ENCODE data around the gene CYTH1. TPM values are rescaled to one million over a fixed set of nuclear protein-coding genes. Genes with fewer than 3 reads are reported as not detected.
"Not testable (repeated sequence)": the region's sequence is repeated elsewhere in the genome, so short reads cannot be mapped to it uniquely, and the experiment has no call there.

The CYTH1 gene
- total RNA-seq, 1 experiment from 2014 or later: 29.6 TPM

DNA sequence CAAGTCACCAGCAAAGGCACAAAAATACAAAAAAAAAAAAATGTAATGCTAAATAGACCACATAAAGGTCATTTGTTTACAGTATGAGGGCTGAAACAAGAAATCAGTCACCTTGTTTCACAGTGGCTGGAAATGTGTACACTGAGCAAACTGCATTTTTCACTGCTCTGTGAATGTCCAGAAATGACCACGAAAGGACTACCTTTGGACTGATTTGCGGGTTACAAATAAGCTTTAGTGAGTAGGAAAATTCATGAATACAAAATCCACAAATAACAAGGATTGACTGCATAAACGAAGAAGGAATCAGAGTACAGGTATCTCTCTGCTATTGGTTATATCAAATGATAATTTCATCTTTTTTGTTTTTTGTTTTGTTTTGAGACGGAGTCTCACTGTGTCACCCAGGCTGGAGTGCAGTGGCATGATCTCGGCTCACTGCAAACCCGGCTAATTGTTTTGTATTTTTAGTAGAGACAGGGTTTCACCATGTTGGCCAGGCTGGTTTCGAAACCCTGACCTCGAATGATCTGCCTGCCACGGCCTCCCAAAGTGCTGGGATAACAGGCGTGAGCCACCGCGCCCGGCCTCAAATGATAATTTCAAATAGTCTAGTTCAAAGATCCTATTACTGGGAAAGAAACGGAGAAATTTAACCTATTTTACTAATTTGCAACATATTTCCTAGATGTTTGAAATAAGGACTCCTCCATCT is 30.5 kb downstream of the CYTH1 start:
- Histone ChIP-seq H3K4me3 (ENCODE audit: low read depth, low read length) (no peak overlapping the region), H3K36me3 (ENCODE audit: control insufficient read depth, insufficient read depth, low read length) (no peaks in the 10 kb centered on the region), H3K9me3 (no peaks in the 10 kb centered on the region), H3K4me1 (no peaks in the 10 kb centered on the region), H3K27me3 (replicated peaks; ENCODE audit: control insufficient read depth, insufficient read depth, low read length) (no peaks in the 10 kb centered on the region)
- DNase-seq: no peak
- no peaks in the 10 kb centered on the region for H3K27me3 Mint-ChIP-seq (ENCODE audit: insufficient read depth, unreplicated experiment)
- no peaks in the 10 kb centered on the region for H3K36me3 Mint-ChIP-seq (ENCODE audit: insufficient read depth, unreplicated experiment)
- TF ChIP-seq, protein P1, sequence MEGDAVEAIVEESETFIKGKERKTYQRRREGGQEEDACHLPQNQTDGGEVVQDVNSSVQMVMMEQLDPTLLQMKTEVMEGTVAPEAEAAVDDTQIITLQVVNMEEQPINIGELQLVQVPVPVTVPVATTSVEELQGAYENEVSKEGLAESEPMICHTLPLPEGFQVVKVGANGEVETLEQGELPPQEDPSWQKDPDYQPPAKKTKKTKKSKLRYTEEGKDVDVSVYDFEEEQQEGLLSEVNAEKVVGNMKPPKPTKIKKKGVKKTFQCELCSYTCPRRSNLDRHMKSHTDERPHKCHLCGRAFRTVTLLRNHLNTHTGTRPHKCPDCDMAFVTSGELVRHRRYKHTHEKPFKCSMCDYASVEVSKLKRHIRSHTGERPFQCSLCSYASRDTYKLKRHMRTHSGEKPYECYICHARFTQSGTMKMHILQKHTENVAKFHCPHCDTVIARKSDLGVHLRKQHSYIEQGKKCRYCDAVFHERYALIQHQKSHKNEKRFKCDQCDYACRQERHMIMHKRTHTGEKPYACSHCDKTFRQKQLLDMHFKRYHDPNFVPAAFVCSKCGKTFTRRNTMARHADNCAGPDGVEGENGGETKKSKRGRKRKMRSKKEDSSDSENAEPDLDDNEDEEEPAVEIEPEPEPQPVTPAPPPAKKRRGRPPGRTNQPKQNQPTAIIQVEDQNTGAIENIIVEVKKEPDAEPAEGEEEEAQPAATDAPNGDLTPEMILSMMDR (IDR thresholded peaks at IDR 0.05; ENCODE audit: insufficient read depth in 1 of 2, low read depth in 1 of 2, low read length in 1 of 2, severe bottlenecking in 1 of 2, unreplicated experiment in 1 of 2): no peak
- H3K27ac Mint-ChIP-seq (ENCODE audit: unreplicated experiment): no peak overlapping the region
- CTCF ChIA-PET: interaction anchor here (0.6 kb wide), 1 partner anchor 374 kb away, joined by 4 read pairs; no protein-coding TSS in a partner anchor
- BruUV-seq (replicated peaks): no TSS peak
- intact Hi-C loops (cut with micrococcal nuclease; ENCODE audit: unreplicated experiment): no loop called here
- POLR2A ChIA-PET: no interaction called here
- H3K4me3 Mint-ChIP-seq (ENCODE audit: unreplicated experiment): no peak overlapping the region
- no peaks in the 10 kb centered on the region for H3K9me3 Mint-ChIP-seq (ENCODE audit: unreplicated experiment)
- no peaks in the 10 kb centered on the region for H3K4me1 Mint-ChIP-seq (ENCODE audit: low read depth, unreplicated experiment)

DNA sequence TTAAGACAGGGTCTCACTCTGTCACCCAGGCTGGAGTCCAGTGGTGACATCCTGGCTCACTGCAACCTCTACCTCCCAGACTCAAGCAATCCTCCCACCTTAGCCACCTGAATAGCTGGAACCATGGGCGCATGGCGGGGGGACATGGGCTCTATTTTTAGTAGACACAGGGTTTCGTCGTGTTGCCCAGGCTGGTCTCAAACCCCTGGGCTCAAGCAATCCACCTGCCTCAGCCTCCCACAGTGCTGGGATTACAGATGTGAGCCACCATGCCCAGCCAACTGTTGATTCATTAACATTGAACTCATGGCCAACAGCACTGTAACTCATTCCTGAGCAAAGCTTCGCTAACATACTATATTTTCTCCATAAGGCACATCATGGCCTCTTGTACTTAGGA is 31.1 kb downstream of the CYTH1 start:
- H3K4me3 ChIP-seq (ENCODE audit: low read depth, low read length); H3K36me3 Mint-ChIP-seq (ENCODE audit: insufficient read depth, unreplicated experiment); BruUV-seq (replicated peaks); H3K9me3 Mint-ChIP-seq (ENCODE audit: unreplicated experiment); H3K4me1 Mint-ChIP-seq (ENCODE audit: low read depth, unreplicated experiment); H3K27me3 ChIP-seq (replicated peaks; ENCODE audit: control insufficient read depth, insufficient read depth, low read length); DNase-seq; H3K4me1 ChIP-seq; POLR2A ChIA-PET; H3K4me3 Mint-ChIP-seq (ENCODE audit: unreplicated experiment); H3K27me3 Mint-ChIP-seq (ENCODE audit: insufficient read depth, unreplicated experiment); intact Hi-C loops (cut with micrococcal nuclease; ENCODE audit: unreplicated experiment); H3K9me3 ChIP-seq; H3K27ac Mint-ChIP-seq (ENCODE audit: unreplicated experiment); H3K36me3 ChIP-seq (ENCODE audit: control insufficient read depth, insufficient read depth, low read length): not testable (repeated sequence)
- CTCF ChIA-PET: interaction anchor here (0.6 kb wide), 1 partner anchor 374 kb away, joined by 4 read pairs; no protein-coding TSS in a partner anchor

DNA sequence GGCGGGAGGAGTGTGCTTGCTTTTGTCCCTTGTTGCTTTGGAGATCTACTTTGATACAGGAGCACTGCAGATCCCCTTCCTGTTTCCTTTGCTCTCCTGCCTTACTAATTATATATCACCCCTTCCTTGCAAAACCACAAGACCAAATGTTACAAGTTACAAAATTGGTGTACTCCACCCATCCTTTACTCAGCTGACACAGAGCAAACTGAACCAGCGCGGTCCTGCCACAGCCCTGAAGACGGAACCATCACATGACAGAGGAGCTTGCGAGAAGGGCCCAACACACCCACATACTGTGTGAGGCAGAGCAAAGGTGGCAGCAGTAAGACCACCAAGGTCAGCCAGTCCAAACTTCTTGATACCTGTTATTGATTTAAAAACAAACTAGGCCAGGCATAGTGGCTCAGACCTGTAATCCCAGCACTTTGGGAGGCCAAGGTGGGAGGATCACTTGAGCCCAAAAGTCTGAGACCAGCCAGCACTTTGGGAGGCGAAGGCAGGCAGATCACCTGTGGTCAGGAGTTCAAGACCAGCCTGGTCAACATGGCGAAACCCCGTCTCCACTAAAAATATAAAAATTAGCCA is 33.2 kb downstream of the CYTH1 start:
- no peaks in the 10 kb centered on the region for H3K27me3 Mint-ChIP-seq (ENCODE audit: insufficient read depth, unreplicated experiment)
- no peak overlapping the region for H3K4me3 Mint-ChIP-seq (ENCODE audit: unreplicated experiment)
- H3K36me3 Mint-ChIP-seq (ENCODE audit: insufficient read depth, unreplicated experiment): no peaks in the 10 kb centered on the region
- H3K27ac Mint-ChIP-seq (ENCODE audit: unreplicated experiment): no peak overlapping the region
- Histone ChIP-seq H3K4me1 (no peaks in the 10 kb centered on the region), H3K4me3 (ENCODE audit: low read depth, low read length) (no peak overlapping the region), H3K27me3 (replicated peaks; ENCODE audit: control insufficient read depth, insufficient read depth, low read length) (no peaks in the 10 kb centered on the region), H3K9me3 (no peaks in the 10 kb centered on the region), H3K36me3 (ENCODE audit: control insufficient read depth, insufficient read depth, low read length) (no peaks in the 10 kb centered on the region)
- BruUV-seq (replicated peaks): no TSS peak
- DNase-seq: no peak
- ChIA-PET POLR2A (no interaction called here), CTCF (interaction anchor here (0.6 to 1.1 kb wide), 3 partner anchors 12 to 115 kb away, joined by 3 read pairs; no protein-coding TSS in a partner anchor)
- peaks cover 8% of the 10 kb centered on the region for H3K4me1 Mint-ChIP-seq (ENCODE audit: low read depth, unreplicated experiment)
- intact Hi-C loops (cut with micrococcal nuclease; ENCODE audit: unreplicated experiment): no loop called here
- no peaks in the 10 kb centered on the region for H3K9me3 Mint-ChIP-seq (ENCODE audit: unreplicated experiment)
- TF ChIP-seq, protein P1 (IDR thresholded peaks at IDR 0.05; ENCODE audit: insufficient read depth in 1 of 2, low read depth in 1 of 2, low read length in 1 of 2, severe bottlenecking in 1 of 2, unreplicated experiment in 1 of 2): no peak
